Inferior parietal cortex (tissue), 1 donor: Measurements from ENCODE around the gene ALDOA.

Source experiments
- DNase-seq: peaks from one replicate; pipeline ENCODE4 v3.0.0-alpha.2; 2016; ENCODE audit errors: extremely low spot score

ALDOA gene

DNA sequence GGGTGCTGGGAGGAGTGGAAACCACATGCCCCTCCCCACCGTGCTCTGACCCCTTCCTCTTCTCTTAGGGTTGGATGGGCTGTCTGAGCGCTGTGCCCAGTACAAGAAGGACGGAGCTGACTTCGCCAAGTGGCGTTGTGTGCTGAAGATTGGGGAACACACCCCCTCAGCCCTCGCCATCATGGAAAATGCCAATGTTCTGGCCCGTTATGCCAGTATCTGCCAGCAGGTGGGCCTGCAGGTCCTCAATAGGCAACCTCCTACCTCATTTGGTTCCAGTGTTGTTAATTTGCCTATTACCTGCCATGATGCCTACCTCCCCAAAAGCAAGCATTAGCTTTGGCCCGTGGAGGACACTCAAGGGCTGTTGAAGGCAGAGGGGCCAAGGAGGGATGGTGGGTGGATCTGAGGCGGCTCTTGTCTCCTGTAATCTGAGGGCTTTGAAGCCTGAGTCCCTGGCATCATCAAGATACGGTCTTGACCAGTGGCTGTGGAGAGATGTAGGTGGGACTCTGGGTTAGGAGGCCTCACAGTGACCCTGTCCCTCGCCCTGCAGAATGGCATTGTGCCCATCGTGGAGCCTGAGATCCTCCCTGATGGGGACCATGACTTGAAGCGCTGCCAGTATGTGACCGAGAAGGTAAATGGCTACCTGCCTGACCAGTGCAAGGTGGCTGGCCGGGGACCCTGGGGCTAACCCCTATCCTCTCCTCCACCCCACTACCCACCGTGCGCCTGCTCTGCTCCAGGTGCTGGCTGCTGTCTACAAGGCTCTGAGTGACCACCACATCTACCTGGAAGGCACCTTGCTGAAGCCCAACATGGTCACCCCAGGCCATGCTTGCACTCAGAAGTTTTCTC is 3.4 kb downstream of the ALDOA start:
- no peak for DNase-seq

GRCh38 chr16:30069611-30070462 is 4.3 kb downstream of the ALDOA start:
- no peak for DNase-seq

DNA sequence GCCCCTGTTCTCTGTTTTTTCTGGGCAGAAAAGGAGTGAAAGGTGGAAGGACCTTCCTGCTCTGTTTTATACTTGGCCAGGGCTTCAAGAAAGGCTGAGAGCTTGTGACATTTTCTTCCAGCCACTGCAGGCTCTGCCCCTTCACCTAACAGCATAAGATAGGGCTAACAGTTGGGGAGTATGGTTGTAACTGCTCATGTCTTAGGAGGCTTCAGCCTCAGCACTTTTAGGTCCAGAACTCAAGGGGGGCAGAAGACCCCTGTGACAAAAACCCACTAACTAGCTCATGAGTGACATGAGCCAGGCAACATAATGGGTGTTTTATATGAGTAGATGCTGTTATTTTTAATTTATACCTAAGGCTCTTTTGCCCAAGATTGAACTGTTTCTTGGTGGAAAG is 4.9 kb downstream of the ALDOA start:
- DNase-seq: no peak

DNA sequence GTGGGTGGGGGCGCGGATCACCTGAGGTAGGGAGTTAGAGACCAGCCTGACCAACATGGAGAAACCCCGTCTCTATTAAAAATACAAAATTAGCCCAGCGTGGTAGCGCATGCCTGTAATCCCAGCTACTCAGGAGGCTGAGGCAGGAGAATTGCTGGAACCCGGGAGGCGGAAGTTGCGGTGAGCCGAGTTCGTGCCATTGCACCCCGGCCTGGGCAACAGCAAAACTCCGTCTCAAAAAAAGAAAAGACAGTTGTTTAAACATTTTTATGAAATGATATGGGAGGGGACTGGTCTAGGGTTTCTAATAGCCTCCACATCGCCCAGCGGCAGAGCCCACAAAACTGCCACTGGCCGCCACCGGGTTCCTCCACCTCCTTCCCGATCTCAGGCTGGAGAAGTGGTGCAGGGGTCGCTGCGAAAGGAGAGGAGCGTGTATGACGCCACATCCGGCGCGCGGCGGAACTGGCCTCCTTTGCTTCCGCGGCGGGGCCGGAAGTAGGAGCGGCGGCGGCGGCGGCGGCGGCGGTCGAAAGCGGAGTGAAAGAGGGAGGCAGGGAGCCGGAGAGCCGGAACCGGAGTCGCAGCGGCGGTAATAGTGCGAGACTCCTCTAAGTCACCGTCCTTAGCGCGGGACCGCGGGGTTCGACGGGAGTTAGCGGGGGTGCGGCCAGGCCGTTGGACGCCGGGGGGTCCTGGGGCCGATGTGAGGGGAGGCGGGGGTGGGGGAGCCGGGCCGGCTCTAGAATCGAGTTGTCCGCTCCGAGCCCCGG is 10.1 kb downstream of the ALDOA start, which contains the start of gene PPP4C:
Gene PPP4C, plus strand, starts transcription at position 492 of the 773 bp plus-strand sequence. CDS start 384 bp downstream, outside the sequence.
- peak; percentile 89 for DNase-seq

DNA sequence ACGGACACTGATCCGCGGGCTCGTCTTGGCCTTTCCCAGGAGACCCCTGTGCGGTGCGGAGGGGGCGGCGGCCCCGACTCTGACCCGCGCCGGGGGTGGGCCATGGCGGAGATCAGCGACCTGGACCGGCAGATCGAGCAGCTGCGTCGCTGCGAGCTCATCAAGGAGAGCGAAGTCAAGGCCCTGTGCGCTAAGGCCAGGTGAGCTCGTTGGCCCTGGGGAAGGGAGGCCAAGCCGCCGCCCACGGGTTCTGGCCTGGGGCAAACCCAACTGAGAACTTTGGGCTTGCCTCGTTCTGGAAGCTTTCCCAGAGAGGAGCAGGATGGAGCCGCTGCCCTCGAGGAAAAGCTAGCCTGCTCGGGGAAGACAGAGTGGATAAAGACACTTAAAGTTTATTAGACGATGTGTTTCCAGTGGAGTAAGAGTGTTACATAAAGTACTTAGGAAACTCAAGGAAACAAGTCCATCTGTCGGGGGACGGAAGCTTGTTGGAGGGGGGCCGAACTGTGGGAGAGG is 10.8 kb downstream of the ALDOA start:
- DNase-seq: no peak

- no peak for DNase-seq
Observed at GRCh38 chr16:30077656-30078055, 12.1 kb downstream of the ALDOA start.

- DNase-seq: no peak
Observed at GRCh38 chr16:30078744-30079143, 13.2 kb downstream of the ALDOA start.

DNA sequence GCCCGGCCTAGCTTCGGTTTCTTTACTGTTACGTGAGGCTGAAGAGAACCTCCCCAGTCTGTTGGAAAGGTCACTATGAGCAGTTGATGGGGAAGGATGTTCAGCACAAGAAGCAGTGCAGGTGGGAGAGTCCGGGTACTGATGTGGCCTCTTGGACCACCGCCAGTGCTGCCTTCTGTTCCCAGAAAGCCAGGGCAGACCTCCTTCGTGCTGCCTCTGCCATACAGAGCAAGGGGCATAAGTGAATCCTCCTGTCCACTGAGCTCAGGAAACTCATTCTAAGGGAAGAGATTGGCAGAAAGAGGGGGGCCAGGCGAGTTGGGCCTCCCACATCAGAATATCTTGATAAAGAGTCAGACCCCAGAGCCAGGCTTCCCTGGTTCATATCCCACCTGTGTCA is 13.9 kb downstream of the ALDOA start:
- no peak for DNase-seq

DNA sequence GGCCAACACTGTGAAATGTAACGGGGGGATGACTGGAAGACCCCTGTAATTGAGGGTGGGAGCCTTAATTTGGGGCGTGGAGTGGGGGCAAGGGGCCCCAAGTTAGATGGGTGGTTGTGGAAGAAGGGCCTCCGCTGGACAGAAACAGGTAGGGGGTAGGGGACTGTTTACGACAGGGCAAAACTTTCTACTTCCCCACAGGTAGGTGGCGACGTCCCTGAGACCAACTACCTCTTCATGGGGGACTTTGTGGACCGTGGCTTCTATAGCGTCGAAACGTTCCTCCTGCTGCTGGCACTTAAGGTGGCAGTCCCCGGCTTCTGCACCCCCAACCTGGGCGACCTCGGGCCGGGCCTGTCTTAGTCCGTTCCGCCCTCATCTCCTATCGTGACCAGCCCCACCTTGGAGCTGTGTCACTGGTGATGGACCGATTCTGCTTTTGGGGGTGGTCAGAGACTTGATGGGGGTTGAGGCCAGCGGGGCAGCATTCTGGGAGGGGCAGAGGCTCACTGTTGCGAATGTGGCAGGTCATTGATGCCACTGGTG is 17.1 kb downstream of the ALDOA start:
- DNase-seq: no peak

GRCh38 chr16:30083216-30084055 is 17.9 kb downstream of the ALDOA start:
- DNase-seq: no peak

- no peak for DNase-seq
Observed at GRCh38 chr16:30084096-30084815, 18.7 kb downstream of the ALDOA start.

DNA sequence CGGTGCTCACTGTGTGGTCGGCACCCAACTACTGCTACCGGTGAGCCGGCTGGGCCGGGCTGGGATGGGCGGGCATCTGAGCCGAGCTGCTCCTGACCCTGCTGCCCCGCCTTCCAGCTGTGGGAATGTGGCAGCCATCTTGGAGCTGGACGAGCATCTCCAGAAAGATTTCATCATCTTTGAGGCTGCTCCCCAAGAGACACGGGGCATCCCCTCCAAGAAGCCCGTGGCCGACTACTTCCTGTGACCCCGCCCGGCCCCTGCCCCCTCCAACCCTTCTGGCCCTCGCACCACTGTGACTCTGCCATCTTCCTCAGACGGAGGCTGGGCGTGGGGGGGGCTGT is 19.2 kb downstream of the ALDOA start:
- DNase-seq: no peak

GRCh38 chr16:30085247-30085646 is 19.7 kb downstream of the ALDOA start:
- DNase-seq: no peak

DNA sequence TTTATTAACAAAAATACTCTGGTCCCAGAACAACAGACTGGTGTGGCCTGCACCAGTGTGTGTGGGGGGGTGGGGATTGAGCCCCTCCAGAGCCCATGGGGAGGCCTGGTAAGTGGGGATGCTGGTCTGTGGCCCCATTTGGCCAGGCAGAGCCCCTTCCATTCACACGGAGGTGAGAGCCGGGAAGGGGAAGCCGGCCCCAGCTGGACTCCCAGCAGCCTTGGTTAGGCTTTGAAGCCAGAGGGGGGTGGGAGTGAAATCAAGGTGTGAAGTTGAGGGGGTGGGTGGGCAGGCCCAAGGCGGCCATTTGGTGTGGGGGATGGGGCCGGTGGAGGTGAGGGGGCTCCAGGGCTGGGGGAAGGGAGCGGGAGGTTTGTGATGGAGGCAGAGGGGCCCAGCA is 20.3 kb downstream of the ALDOA start:
- DNase-seq: no peak

DNA sequence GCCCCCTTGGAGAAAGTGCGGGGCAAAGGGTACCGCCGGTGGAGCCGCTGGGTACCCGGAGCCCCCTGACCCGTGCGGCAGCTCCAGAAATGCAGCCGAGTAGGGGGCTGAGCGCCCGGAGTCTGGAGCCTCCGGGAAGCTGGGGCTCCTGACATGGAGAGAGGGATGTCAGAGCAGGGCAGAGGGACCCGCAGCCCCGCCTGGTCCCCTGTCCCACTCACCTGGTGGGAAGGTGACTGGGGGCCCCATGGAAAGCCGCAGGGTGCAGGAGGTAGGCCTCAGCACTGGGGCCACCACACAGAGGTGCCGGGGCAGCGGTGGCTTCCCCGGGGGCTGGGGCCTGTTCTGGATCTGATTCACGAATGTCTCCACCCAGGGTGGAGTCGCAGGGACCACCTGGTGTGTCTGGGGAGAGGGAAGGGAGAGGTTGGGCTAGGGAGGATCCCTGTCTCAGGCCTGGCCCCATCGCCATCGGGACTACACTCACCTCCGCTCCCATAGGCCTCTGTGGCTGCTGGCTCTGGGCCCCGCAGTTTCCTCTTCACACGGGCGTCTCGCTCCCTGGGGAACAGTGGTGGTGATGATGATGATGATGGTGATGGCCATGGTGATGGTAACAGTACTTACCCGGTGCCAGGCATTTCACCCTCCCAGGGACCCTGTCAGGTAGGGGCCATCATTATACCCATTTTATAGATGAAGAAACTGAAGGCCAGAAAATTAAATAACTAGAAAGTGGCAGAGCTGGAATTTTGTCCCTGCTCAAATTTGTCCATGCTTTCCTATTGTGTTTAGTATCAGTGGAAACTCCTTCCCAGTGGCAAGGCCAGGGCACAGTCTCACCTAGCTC is 21.0 kb downstream of the ALDOA start:
- no peak for DNase-seq

GRCh38 chr16:30087181-30087898 is 21.8 kb downstream of the ALDOA start:
- no peak for DNase-seq

DNA sequence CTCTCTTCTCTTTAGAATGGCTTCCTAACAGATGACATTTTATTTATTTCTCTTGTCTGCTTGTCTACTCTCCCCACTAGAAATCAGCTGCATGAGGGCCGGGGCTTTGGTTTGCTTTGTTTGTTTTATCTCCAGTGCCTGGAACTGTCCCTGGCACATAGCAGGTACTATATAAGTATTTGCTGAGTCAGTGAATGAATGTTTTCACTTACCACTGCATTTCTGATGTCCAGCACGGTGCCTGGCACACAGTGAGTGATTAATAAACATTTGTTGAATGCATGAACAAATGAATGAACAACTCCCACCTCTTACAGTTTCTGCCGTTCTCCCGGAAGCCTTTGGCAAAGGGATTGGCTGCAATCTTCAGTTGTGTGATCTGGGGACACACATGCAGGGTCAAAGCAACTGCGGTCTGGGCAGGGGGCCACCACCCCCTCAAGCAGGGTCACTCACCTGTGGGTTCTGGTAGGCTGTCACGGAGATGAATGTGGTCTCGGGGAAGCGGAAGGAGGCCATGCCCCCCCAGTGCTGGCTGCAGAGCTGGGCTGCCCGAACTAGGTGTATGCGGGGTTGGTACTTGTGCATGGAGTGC is 22.8 kb downstream of the ALDOA start:
- no peak for DNase-seq
